Sigmoid colon (tissue), 7 donors: ENCODE measurements around the gene GPR26. TPM values are rescaled to one million over a fixed set of nuclear protein-coding genes. Genes with fewer than 3 reads are reported as not detected.

ENCODE experiments used
- DNase-seq: peaks from one replicate; pipeline ENCODE4 v3.0.0-alpha.2; 2019
- H3K27ac ChIP-seq, 4 donors: fragments of 200-600 bp; sonication (generic); one replicate each; pipeline ENCODE4 v1.5.1; 2016 to 2019; ENCODE audit warnings: mild to moderate bottlenecking in 1 of 4
- H3K27me3 ChIP-seq, 3 donors: fragments of 200-600 bp; sonication (generic); one replicate each; pipeline ENCODE4 v1.5.1; 2019; ENCODE audit warnings: mild to moderate bottlenecking in 1 of 3
- H3K36me3 ChIP-seq, 4 donors: fragments of 200-600 bp; sonication (generic); one replicate each; pipeline ENCODE4 v1.5.1; 2016 to 2019
- H3K4me1 ChIP-seq, 4 donors: fragments of 200-600 bp; sonication (generic); one replicate each; pipeline ENCODE4 v1.5.1; 2017 to 2019
- H3K4me3 ChIP-seq, 4 donors: fragments of 200-600 bp; sonication (generic); one replicate each; pipeline ENCODE4 v1.5.1; 2017 to 2019; ENCODE audit warnings: mild to moderate bottlenecking in 2 of 4, moderate library complexity in 1 of 4
- H3K9me3 ChIP-seq, 4 donors: fragments of 200-600 bp in 3 of 4; sonication (generic) in 3 of 4; one replicate each; pipeline versions ENCODE4 v1.5.1 to v1.6.1; 2013 to 2019
- CTCF ChIP-seq, 4 experiments: fragments of 450-650 bp in 3 of 4; fragments of 200-600 bp in 1 of 4; IDR thresholded peaks; one replicate each; pipeline ENCODE4 v1.5.1; 2016 to 2019; ENCODE audit warnings: antibody characterized with exemption in 4 of 4, mild to moderate bottlenecking in 3 of 4, moderate library complexity in 2 of 4
- EP300 ChIP-seq, 4 donors: sonication (generic); formaldehyde crosslinking; IDR thresholded peaks; one replicate each; pipeline ENCODE4 v1.6.1; 2017; ENCODE audit warnings: antibody characterized with exemption in 4 of 4
- POLR2A ChIP-seq, 2 donors: fragments of 450-650 bp; IDR thresholded peaks; one replicate each; pipeline ENCODE4 v1.6.1; 2016; ENCODE audit warnings: antibody characterized with exemption in 2 of 2, mild to moderate bottlenecking in 2 of 2, moderate library complexity in 2 of 2
- POLR2AphosphoS5 ChIP-seq, 4 donors: sonication (generic); formaldehyde crosslinking; IDR thresholded peaks; one replicate each; pipeline ENCODE4 v1.6.1; 2017; ENCODE audit warnings: antibody characterized with exemption in 4 of 4
- WGBS, 2 donors: extraction: QIAGEN DNeasy Blood & Tissue Kit; methylation state at CpG; one replicate each; pipeline ENCODE4 v1.1.7; 2013; 5-methylcytosine and 5-hydroxymethylcytosine counted together
- intact Hi-C: fragments of 100-400 bp; cut with DNase I; formaldehyde crosslinking; loops from one replicate; pipeline ENCODE4 v1.15.1; 2023
- polyA plus RNA-seq, 3 donors: library from polyadenylated mRNA; stranded (reverse); fragments of 200-250 nt; gene quantifications; one replicate each; pipeline ENCODE4 v1.2.3, GENCODE V29; 2013
- total RNA-seq, 4 donors: library from RNA; depleted of rRNA; stranded (reverse); fragments of >200 nt; gene quantifications; one replicate each; pipeline ENCODE4 v1.1.0, GENCODE V29; 2016
- donor health status: healthy with polysubstance abuse.
- donor health status: Bipolar disorder and iron deficiency.
- donor health status: healthy.

Gene GPR26
- total and polyA plus RNA-seq, 7 donors = not detected

- DNase-seq = no peak
- no peak for TF ChIP-seq POLR2AphosphoS5 (IDR thresholded peaks at IDR 0.05)
- no peak for TF ChIP-seq CTCF (IDR thresholded peaks at IDR 0.05)
- no peak for TF ChIP-seq POLR2A (IDR thresholded peaks at IDR 0.05)
- no peak for TF ChIP-seq EP300 (IDR thresholded peaks at IDR 0.05)
These were observed 23.5 kb upstream of the GPR26 start for GRCh38 chr10:123642697-123643096.

GRCh38 chr10:123643315-123643714 lies 22.8 kb upstream of the GPR26 start:
- no peaks in the 10 kb centered on the region for H3K27me3 ChIP-seq
- peaks cover 0 to 19% (median 10%) of the 10 kb centered on the region in 4 donors for H3K4me1 ChIP-seq
- no peaks in the 10 kb centered on the region for H3K36me3 ChIP-seq
- H3K4me3 ChIP-seq = no peak overlapping the region
- H3K9me3 ChIP-seq = no peaks in the 10 kb centered on the region
- no peak for TF ChIP-seq POLR2A (IDR thresholded peaks at IDR 0.05)
- no peak for TF ChIP-seq POLR2AphosphoS5 (IDR thresholded peaks at IDR 0.05)
- no peak for TF ChIP-seq CTCF (IDR thresholded peaks at IDR 0.05)
- TF ChIP-seq EP300 (IDR thresholded peaks at IDR 0.05) = no peak
- no peak overlapping the region for H3K27ac ChIP-seq
- intact Hi-C loops = no loop called here
- DNase-seq = peak; percentile 27
- 78 to 87% methylated on average over 10 of the region's 10 CpGs for WGBS, 2 donors

More at GRCh38 chr10:123642697-123643096, 23.5 kb upstream of the GPR26 start:
- Histone ChIP-seq H3K27ac (no peak overlapping the region), H3K9me3 (no peaks in the 10 kb centered on the region), H3K4me3 (no peak overlapping the region), H3K36me3 (no peaks in the 10 kb centered on the region), H3K27me3 (no peaks in the 10 kb centered on the region), H3K4me1 (peaks cover 0 to 19% (median 10%) of the 10 kb centered on the region in 4 donors)
- intact Hi-C loops = no loop called here
- 43 to 54% methylated on average over 8 of the region's 8 CpGs for WGBS, 2 donors

- no peak for TF ChIP-seq CTCF (IDR thresholded peaks at IDR 0.05)
- no peak for TF ChIP-seq POLR2AphosphoS5 (IDR thresholded peaks at IDR 0.05)
- no peak for TF ChIP-seq POLR2A (IDR thresholded peaks at IDR 0.05)
- TF ChIP-seq EP300 (IDR thresholded peaks at IDR 0.05) = no peak
- no peak overlapping the region for H3K4me3 ChIP-seq
- no peaks in the 10 kb centered on the region for H3K27me3 ChIP-seq
- intact Hi-C loops = no loop called here
- H3K27ac ChIP-seq = no peak overlapping the region
- peaks cover 0 to 14% (median 7%) of the 10 kb centered on the region in 4 donors for H3K4me1 ChIP-seq
- DNase-seq = no peak
- H3K36me3 ChIP-seq = no peaks in the 10 kb centered on the region
- no peaks in the 10 kb centered on the region for H3K9me3 ChIP-seq
- WGBS, 2 donors = 74 to 76% methylated on average over 6 of the region's 6 CpGs
These were observed 21.1 kb upstream of the GPR26 start for GRCh38 chr10:123645016-123645415.

GRCh38 chr10:123645615-123646014 lies 20.5 kb upstream of the GPR26 start:
- Histone ChIP-seq H3K4me3 (no peak overlapping the region), H3K36me3 (no peaks in the 10 kb centered on the region), H3K27ac (no peak overlapping the region), H3K9me3 (no peaks in the 10 kb centered on the region), H3K27me3 (no peaks in the 10 kb centered on the region), H3K4me1 (peaks cover 0 to 8% (median 2%) of the 10 kb centered on the region in 4 donors)
- 84 to 89% methylated on average over 10 of the region's 10 CpGs for WGBS, 2 donors
- DNase-seq = no peak
- intact Hi-C loops = no loop called here
- TF ChIP-seq POLR2AphosphoS5 (IDR thresholded peaks at IDR 0.05) (no peak), CTCF (IDR thresholded peaks at IDR 0.05) (no peak), EP300 (IDR thresholded peaks at IDR 0.05) (no peak)

GRCh38 chr10:123648595-123648994 lies 17.6 kb upstream of the GPR26 start:
- no peak overlapping the region for H3K27ac ChIP-seq
- intact Hi-C loops = no loop called here
- H3K9me3 ChIP-seq = peaks cover 0 to 3% (median 0%) of the 10 kb centered on the region in 4 donors
- H3K4me3 ChIP-seq = no peak overlapping the region
- no peaks in the 10 kb centered on the region for H3K36me3 ChIP-seq
- 47 to 51% methylated on average over 2 of the region's 2 CpGs for WGBS, 2 donors
- H3K4me1 ChIP-seq = no peaks in the 10 kb centered on the region
- no peak for TF ChIP-seq POLR2AphosphoS5 (IDR thresholded peaks at IDR 0.05)
- DNase-seq = no peak
- no peaks in the 10 kb centered on the region for H3K27me3 ChIP-seq
